MCF 10A (cell line): ENCODE data around the gene CCDC40. TPM values are rescaled to one million over a fixed set of nuclear protein-coding genes. Genes with fewer than 3 reads are reported as not detected.

Source experiments
- BruUV-seq: library from RNA; stranded (reverse); fragments of 400-500 nt; replicated peaks from 2 replicates; lab custom pipeline; 2021; lab: Mats Ljungman, UMichigan
- CTCF ChIA-PET: fragments of 300-600 bp; sonication (Branson Sonifier 250); formaldehyde crosslinking; extraction: SDS; loops from one replicate; lab custom pipeline; 2021; ENCODE audit warnings: antibody characterized with exemption, inconsistent platforms; lab: Yijun Ruan, JAX
- POLR2A ChIA-PET: fragments of 300-600, 350-650 bp; sonication (Branson Sonifier 250); formaldehyde crosslinking; extraction: SDS; loops from one replicate; lab custom pipeline; 2020; ENCODE audit warnings: antibody characterized with exemption, inconsistent platforms; lab: Yijun Ruan, JAX
- DNase-seq: peaks from one replicate; pipeline ENCODE4 v3.0.0-alpha.2; 2018; ENCODE audit not compliant: unreplicated experiment
- H3K27ac Mint-ChIP-seq: one replicate; pipeline ENCODE4 v1.8.0; 2022; ENCODE audit warnings: mild to moderate bottlenecking, low read depth, mixed read lengths; ENCODE audit not compliant: unreplicated experiment
- H3K27me3 Mint-ChIP-seq: one replicate; pipeline ENCODE4 v1.8.0; 2022; ENCODE audit warnings: mixed read lengths; ENCODE audit not compliant: insufficient read depth, unreplicated experiment
- H3K36me3 Mint-ChIP-seq: one replicate; pipeline ENCODE4 v1.8.0; 2022; ENCODE audit warnings: mild to moderate bottlenecking, moderate library complexity, mixed read lengths; ENCODE audit not compliant: insufficient read depth, unreplicated experiment
- H3K4me1 Mint-ChIP-seq: one replicate; pipeline ENCODE4 v1.8.0; 2022; ENCODE audit warnings: mixed read lengths; ENCODE audit not compliant: insufficient read depth, unreplicated experiment
- H3K4me3 Mint-ChIP-seq: one replicate; pipeline ENCODE4 v1.8.0; 2022; ENCODE audit warnings: mild to moderate bottlenecking, moderate library complexity, mixed read lengths; ENCODE audit not compliant: unreplicated experiment
- H3K9me3 Mint-ChIP-seq: one replicate; pipeline ENCODE4 v1.8.0; 2022; ENCODE audit warnings: mixed read lengths; ENCODE audit not compliant: unreplicated experiment
- CTCF ChIP-seq: fragments of 200-600 bp; IDR thresholded peaks from one replicate; pipeline ENCODE4 v1.8.0; 2022; ENCODE audit warnings: antibody characterized with exemption, mild to moderate bottlenecking; ENCODE audit not compliant: unreplicated experiment
- intact Hi-C: fragments of 100-400 bp; cut with micrococcal nuclease; formaldehyde crosslinking; loops from 2 replicates; pipeline ENCODE4 v1.14.1; 2022
- total RNA-seq: library from RNA; stranded (reverse); gene quantifications from 2 replicates; pipeline ENCODE4 v1.2.3, GENCODE V29; 2022

The CCDC40 gene
- total RNA-seq, 1 experiment from 2014 or later = 4.1 TPM

- Mint-ChIP-seq H3K27ac (no peak overlapping the region), H3K9me3 (no peaks in the 10 kb centered on the region), H3K4me3 (no peak overlapping the region), H3K36me3 (peaks cover 6% of the 10 kb centered on the region), H3K27me3 (no peaks in the 10 kb centered on the region), H3K4me1 (no peaks in the 10 kb centered on the region)
- BruUV-seq = no TSS peak
- CTCF ChIA-PET = interaction anchor here (0.6 kb wide), 2 partner anchors 12 to 13 kb away, joined by 3 read pairs; no protein-coding TSS in a partner anchor
- no peak for DNase-seq
- POLR2A ChIA-PET = no interaction called here
- TF ChIP-seq CTCF = no peak
- intact Hi-C loops = no loop called here
These were observed 58.8 kb downstream of the CCDC40 start for GRCh38 chr17:80095038-80095843.

GRCh38 chr17:80095844-80096475, 59.5 kb downstream of the CCDC40 start:
- no peaks in the 10 kb centered on the region for H3K27me3 Mint-ChIP-seq
- CTCF ChIA-PET = interaction anchor here (0.6 kb wide), 1 partner anchor 13 kb away, joined by 3 read pairs; no protein-coding TSS in a partner anchor
- TF ChIP-seq CTCF = no peak

GRCh38 chr17:80096561-80097021, 60.1 kb downstream of the CCDC40 start:
- no peak for TF ChIP-seq CTCF
- CTCF ChIA-PET = no interaction called here
- no peak for DNase-seq
- Mint-ChIP-seq H3K36me3 (peaks cover 6% of the 10 kb centered on the region), H3K9me3 (no peaks in the 10 kb centered on the region), H3K27me3 (no peaks in the 10 kb centered on the region), H3K4me3 (no peak overlapping the region), H3K4me1 (peaks cover 6% of the 10 kb centered on the region), H3K27ac (no peak overlapping the region)
- intact Hi-C loops = no loop called here
- POLR2A ChIA-PET = no interaction called here
- no TSS peak for BruUV-seq

More at GRCh38 chr17:80095844-80096475, 59.5 kb downstream of the CCDC40 start:
- intact Hi-C loops = no loop called here
- BruUV-seq = no TSS peak
- no peak for DNase-seq
- Mint-ChIP-seq H3K27ac (no peak overlapping the region), H3K4me3 (no peak overlapping the region), H3K9me3 (no peaks in the 10 kb centered on the region), H3K4me1 (peaks cover 4% of the 10 kb centered on the region), H3K36me3 (peaks cover 6% of the 10 kb centered on the region)
- POLR2A ChIA-PET = no interaction called here

GRCh38 chr17:80097127-80097621, 60.7 kb downstream of the CCDC40 start:
- H3K9me3 Mint-ChIP-seq = no peaks in the 10 kb centered on the region
- no peak for TF ChIP-seq CTCF
- DNase-seq = no peak
- H3K27me3 Mint-ChIP-seq = no peaks in the 10 kb centered on the region
- H3K27ac Mint-ChIP-seq = no peak overlapping the region
- BruUV-seq = no TSS peak
- intact Hi-C loops = no loop called here
- H3K36me3 Mint-ChIP-seq = peaks cover 6% of the 10 kb centered on the region
- H3K4me1 Mint-ChIP-seq = peaks cover 6% of the 10 kb centered on the region
- no peak overlapping the region for H3K4me3 Mint-ChIP-seq
- POLR2A ChIA-PET = no interaction called here
- CTCF ChIA-PET = interaction anchor here (0.7 kb wide), 1 partner anchor 354 kb away, joined by 3 read pairs; no protein-coding TSS in a partner anchor
